MM.1S (cell line): Measurements from ENCODE around the gene BCAR1.

Experiments used
- CTCF ChIP-seq: fragments of 300-600 bp; sonication (generic); IDR thresholded peaks from 2 replicates; pipeline ENCODE4 v1.5.1; 2016; ENCODE audit warnings: antibody characterized with exemption, low read length, mixed read lengths
- EZH2 ChIP-seq: fragments of 300-600 bp; sonication (generic); optimal IDR thresholded peaks from 2 replicates; pipeline ENCODE3; 2017; ENCODE audit warnings: low read depth, mild to moderate bottlenecking, antibody characterized with exemption, low read length, mixed read lengths
- EZH2phosphoT487 ChIP-seq: fragments of 300-600 bp; sonication (generic); IDR thresholded peaks from 2 replicates; pipeline ENCODE4 v1.6.1; 2018; ENCODE audit warnings: antibody characterized with exemption, low read length

- no peak for TF ChIP-seq CTCF
- no peak for TF ChIP-seq EZH2
- no peak for TF ChIP-seq EZH2phosphoT487
These were observed 15.2 kb downstream of the BCAR1 start for GRCh38 chr16:75236232-75236631.
